ENCODE measurements around the gene DPP6. TPM values are rescaled to one million over a fixed set of nuclear protein-coding genes. Genes with fewer than 3 reads are reported as not detected.

DPP6 gene
- total and polyA plus RNA-seq, 2 donors (not counting 1 experiment from before 2014, with no cell fraction given) = not detected

DNA sequence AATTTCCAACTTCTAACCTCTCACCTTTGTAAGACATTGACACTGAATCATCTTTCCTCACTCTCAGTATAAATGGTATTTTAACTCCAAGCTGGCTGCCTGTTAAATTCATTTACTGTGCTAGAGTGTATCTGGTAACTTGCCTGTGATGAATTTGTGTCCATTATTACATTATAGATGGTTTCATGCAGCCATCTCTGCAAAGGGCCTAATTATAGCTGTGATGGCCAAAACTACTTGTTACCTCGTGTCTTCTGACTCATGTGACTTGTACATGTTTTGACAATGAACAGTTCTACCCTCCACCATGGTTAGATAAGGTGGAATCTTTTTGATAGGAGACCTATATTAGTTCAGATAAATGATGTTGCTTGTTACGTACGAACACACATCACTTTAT, 558.7 kb downstream of the DPP6 start:
- Histone ChIP-seq H2AFZ (ENCODE audit: insufficient read depth, low read depth, low read length, poor library complexity, severe bottlenecking) (no peak overlapping the region), H3K27me3 (replicated peaks in 1 of 4; ENCODE audit: control extremely low read depth in 1 of 4, control insufficient read depth in 3 of 4, insufficient read depth in 4 of 4, low read length in 3 of 4) (no peaks in the 10 kb centered on the region), H3K4me3 (ENCODE audit: control extremely low read depth in 1 of 5, extremely low read depth in 1 of 5, insufficient read depth in 1 of 5, low read depth in 2 of 5, low read length in 4 of 5) (no peak overlapping the region), H3K9ac (ENCODE audit: low read length) (no peak overlapping the region), H3K27ac (ENCODE audit: low read length in 2 of 2) (no peak overlapping the region), H3K4me1 (ENCODE audit: control insufficient read depth in 2 of 2, insufficient read depth in 2 of 2, low read length in 2 of 2) (no peaks in the 10 kb centered on the region), H3K9me3 (ENCODE audit: control extremely low read depth in 1 of 3, control insufficient read depth in 2 of 3, insufficient read depth in 1 of 3, low read length in 2 of 3) (peaks cover 0 to 1% (median 0%) of the 10 kb centered on the region in 3 donors), H3K36me3 (replicated peaks in 1 of 2; ENCODE audit: control extremely low read depth in 1 of 2, control insufficient read depth in 1 of 2, extremely low read depth in 1 of 2, insufficient read depth in 2 of 2, low read length in 1 of 2) (no peaks in the 10 kb centered on the region), H3K79me2 (ENCODE audit: control insufficient read depth, insufficient read depth, low read length) (no peaks in the 10 kb centered on the region), H3K4me2 (replicated peaks; ENCODE audit: low read depth, low read length, poor library complexity, severe bottlenecking) (no peak overlapping the region), H4K20me1 (ENCODE audit: control insufficient read depth, insufficient read depth, low read length, poor library complexity, severe bottlenecking) (no peaks in the 10 kb centered on the region)
- H3K27me3 Mint-ChIP-seq = no peaks in the 10 kb centered on the region
- no peak overlapping the region for H3K27ac Mint-ChIP-seq
- DNase-seq (no peak), ATAC-seq (ENCODE audit: low read depth) (no peak)
- no peak for TF ChIP-seq EZH2 (IDR thresholded peaks at IDR 0.05; ENCODE audit: borderline replicate concordance, insufficient read depth, low read depth, low read length, poor library complexity, severe bottlenecking)
- TF ChIP-seq CTCF (IDR thresholded peaks at IDR 0.05) = no peak
- no peaks in the 10 kb centered on the region for H3K4me1 Mint-ChIP-seq
- POLR2A ChIA-PET = no interaction called here
- intact Hi-C loops (cut with micrococcal nuclease) = no loop called here
- no peak overlapping the region for H3K4me3 Mint-ChIP-seq
- CTCF ChIA-PET = no interaction called here
- peaks cover 2% of the 10 kb centered on the region for H3K9me3 Mint-ChIP-seq (ENCODE audit: insufficient read depth)
- WGBS (ENCODE audit: insufficient coverage) = no CpG with 5 or more reads among the region's 3 CpGs

- H3K27me3 Mint-ChIP-seq = no peaks in the 10 kb centered on the region
- H3K27ac Mint-ChIP-seq = no peak overlapping the region
- no peak overlapping the region for H3K9ac ChIP-seq (ENCODE audit: low read length)
- CTCF ChIA-PET = no interaction called here
- WGBS (ENCODE audit: insufficient coverage) = 100% methylated on average over 5 of the region's 7 CpGs
- H3K4me1 ChIP-seq (ENCODE audit: control insufficient read depth in 2 of 2, insufficient read depth in 2 of 2, low read length in 2 of 2) = no peaks in the 10 kb centered on the region
- no peak for DNase-seq
- H4K20me1 ChIP-seq (ENCODE audit: control insufficient read depth, insufficient read depth, low read length, poor library complexity, severe bottlenecking) = no peaks in the 10 kb centered on the region
- H2AFZ ChIP-seq (ENCODE audit: insufficient read depth, low read depth, low read length, poor library complexity, severe bottlenecking) = no peak overlapping the region
- TF ChIP-seq CTCF (IDR thresholded peaks at IDR 0.05) (no peak), EZH2 (IDR thresholded peaks at IDR 0.05; ENCODE audit: borderline replicate concordance, insufficient read depth, low read depth, low read length, poor library complexity, severe bottlenecking) (no peak)
- no peak for ATAC-seq (ENCODE audit: low read depth)
- H3K79me2 ChIP-seq (ENCODE audit: control insufficient read depth, insufficient read depth, low read length) = no peaks in the 10 kb centered on the region
- no peaks in the 10 kb centered on the region for H3K27me3 ChIP-seq (replicated peaks in 1 of 4; ENCODE audit: control extremely low read depth in 1 of 4, control insufficient read depth in 3 of 4, insufficient read depth in 4 of 4, low read length in 3 of 4)
- intact Hi-C loops (cut with micrococcal nuclease) = no loop called here
- POLR2A ChIA-PET = no interaction called here
- no peak overlapping the region for H3K4me3 ChIP-seq (ENCODE audit: control extremely low read depth in 1 of 5, extremely low read depth in 1 of 5, insufficient read depth in 1 of 5, low read depth in 2 of 5, low read length in 4 of 5)
- no peak overlapping the region for H3K4me2 ChIP-seq (replicated peaks; ENCODE audit: low read depth, low read length, poor library complexity, severe bottlenecking)
- H3K9me3 ChIP-seq (ENCODE audit: control extremely low read depth in 1 of 3, control insufficient read depth in 2 of 3, insufficient read depth in 1 of 3, low read length in 2 of 3) = peaks cover 0 to 5% (median 0%) of the 10 kb centered on the region in 3 donors
- no peak overlapping the region for H3K4me3 Mint-ChIP-seq
- peaks cover 2% of the 10 kb centered on the region for H3K9me3 Mint-ChIP-seq (ENCODE audit: insufficient read depth)
- no peaks in the 10 kb centered on the region for H3K36me3 ChIP-seq (replicated peaks in 1 of 2; ENCODE audit: control extremely low read depth in 1 of 2, control insufficient read depth in 1 of 2, extremely low read depth in 1 of 2, insufficient read depth in 2 of 2, low read length in 1 of 2)
- H3K4me1 Mint-ChIP-seq = no peaks in the 10 kb centered on the region
- H3K27ac ChIP-seq (ENCODE audit: low read length in 2 of 2) = no peak overlapping the region
Measured at GRCh38 chr7:154613811-154614210, 561.6 kb downstream of the DPP6 start.

Data from B cell (primary cell).